Calu3 (cell line): ENCODE measurements around the gene AP2B1. TPM values are rescaled to one million over a fixed set of nuclear protein-coding genes. Genes with fewer than 3 reads are reported as not detected.

ENCODE experiments used
- BruUV-seq: library from RNA; stranded (reverse); fragments of 400-500 nt; replicated peaks from 2 replicates; lab custom pipeline; 2021; lab: Mats Ljungman, UMichigan
- CTCF ChIA-PET: fragments of 300-600 bp; sonication (Branson Sonifier 250); formaldehyde crosslinking; loops from one replicate; lab custom pipeline; 2022; ENCODE audit warnings: antibody characterized with exemption; lab: Charles Lee
- DNase-seq: peaks from one replicate; pipeline ENCODE4 v3.0.0; 2022
- H3K27ac Mint-ChIP-seq: one replicate; pipeline ENCODE4 v1.8.0; 2022; ENCODE audit warnings: mixed read lengths; ENCODE audit not compliant: unreplicated experiment
- H3K27me3 Mint-ChIP-seq: one replicate; pipeline ENCODE4 v1.8.0; 2022; ENCODE audit warnings: mixed read lengths; ENCODE audit not compliant: unreplicated experiment
- H3K36me3 Mint-ChIP-seq: one replicate; pipeline ENCODE4 v1.8.0; 2022; ENCODE audit warnings: mild to moderate bottlenecking, moderate library complexity, mixed read lengths; ENCODE audit not compliant: insufficient read depth, unreplicated experiment
- H3K4me1 Mint-ChIP-seq: one replicate; pipeline ENCODE4 v1.8.0; 2022; ENCODE audit warnings: mild to moderate bottlenecking, low read depth, mixed read lengths; ENCODE audit not compliant: unreplicated experiment
- H3K4me3 Mint-ChIP-seq: one replicate; pipeline ENCODE4 v1.8.0; 2022; ENCODE audit warnings: mild to moderate bottlenecking, low read depth, moderate library complexity, mixed read lengths; ENCODE audit not compliant: unreplicated experiment
- H3K9me3 Mint-ChIP-seq: one replicate; pipeline ENCODE4 v1.8.0; 2022; ENCODE audit warnings: low read depth, mixed read lengths; ENCODE audit not compliant: unreplicated experiment
- intact Hi-C: fragments of 100-400 bp; cut with micrococcal nuclease; formaldehyde crosslinking; loops from one replicate; pipeline ENCODE4 v1.10.0; 2022; ENCODE audit not compliant: unreplicated experiment
- total RNA-seq: library from RNA; stranded (reverse); gene quantifications from 2 replicates; pipeline ENCODE4 v1.2.3, GENCODE V29; 2022
- TF ChIP-seq, protein P1 (sequence below): fragments of 200-600 bp; IDR thresholded peaks from one replicate; pipeline ENCODE4 v1.8.0; 2022; ENCODE audit warnings: antibody characterized with exemption; ENCODE audit not compliant: unreplicated experiment

Gene AP2B1
- total RNA-seq, 1 experiment from 2014 or later = 309 TPM

GRCh38 chr17:35716173-35716572 is 129.1 kb downstream of the AP2B1 start:
- no peaks in the 10 kb centered on the region for H3K27me3 Mint-ChIP-seq
- no peak overlapping the region for H3K27ac Mint-ChIP-seq
- BruUV-seq = no TSS peak

GRCh38 chr17:35716897-35717465 is 129.9 kb downstream of the AP2B1 start:
- CTCF ChIA-PET = no interaction called here

More at GRCh38 chr17:35716173-35716572, 129.1 kb downstream of the AP2B1 start:
- Mint-ChIP-seq H3K9me3 (no peaks in the 10 kb centered on the region), H3K36me3 (peaks cover 32% of the 10 kb centered on the region), H3K4me1 (no peaks in the 10 kb centered on the region), H3K4me3 (no peak overlapping the region)
- DNase-seq = no peak
- TF ChIP-seq, protein P1, sequence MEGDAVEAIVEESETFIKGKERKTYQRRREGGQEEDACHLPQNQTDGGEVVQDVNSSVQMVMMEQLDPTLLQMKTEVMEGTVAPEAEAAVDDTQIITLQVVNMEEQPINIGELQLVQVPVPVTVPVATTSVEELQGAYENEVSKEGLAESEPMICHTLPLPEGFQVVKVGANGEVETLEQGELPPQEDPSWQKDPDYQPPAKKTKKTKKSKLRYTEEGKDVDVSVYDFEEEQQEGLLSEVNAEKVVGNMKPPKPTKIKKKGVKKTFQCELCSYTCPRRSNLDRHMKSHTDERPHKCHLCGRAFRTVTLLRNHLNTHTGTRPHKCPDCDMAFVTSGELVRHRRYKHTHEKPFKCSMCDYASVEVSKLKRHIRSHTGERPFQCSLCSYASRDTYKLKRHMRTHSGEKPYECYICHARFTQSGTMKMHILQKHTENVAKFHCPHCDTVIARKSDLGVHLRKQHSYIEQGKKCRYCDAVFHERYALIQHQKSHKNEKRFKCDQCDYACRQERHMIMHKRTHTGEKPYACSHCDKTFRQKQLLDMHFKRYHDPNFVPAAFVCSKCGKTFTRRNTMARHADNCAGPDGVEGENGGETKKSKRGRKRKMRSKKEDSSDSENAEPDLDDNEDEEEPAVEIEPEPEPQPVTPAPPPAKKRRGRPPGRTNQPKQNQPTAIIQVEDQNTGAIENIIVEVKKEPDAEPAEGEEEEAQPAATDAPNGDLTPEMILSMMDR = no peak
- CTCF ChIA-PET = no interaction called here
- intact Hi-C loops = no loop called here

GRCh38 chr17:35717475-35717874 is 130.4 kb downstream of the AP2B1 start:
- BruUV-seq = no TSS peak
- Mint-ChIP-seq H3K36me3 (peaks cover 23% of the 10 kb centered on the region), H3K27me3 (no peaks in the 10 kb centered on the region), H3K4me3 (no peak overlapping the region), H3K9me3 (no peaks in the 10 kb centered on the region), H3K4me1 (no peaks in the 10 kb centered on the region), H3K27ac (no peak overlapping the region)
- CTCF ChIA-PET = no interaction called here
- TF ChIP-seq, protein P1 = no peak
- DNase-seq = no peak
- intact Hi-C loops = no loop called here

More at GRCh38 chr17:35716897-35717465, 129.9 kb downstream of the AP2B1 start:
- Mint-ChIP-seq H3K27me3 (no peaks in the 10 kb centered on the region), H3K9me3 (no peaks in the 10 kb centered on the region), H3K4me3 (no peak overlapping the region), H3K27ac (no peak overlapping the region), H3K36me3 (peaks cover 26% of the 10 kb centered on the region), H3K4me1 (no peaks in the 10 kb centered on the region)
- no TSS peak for BruUV-seq
- intact Hi-C loops = no loop called here
- TF ChIP-seq, protein P1 = no peak
- DNase-seq = no peak

GRCh38 chr17:35723735-35724134 is 136.6 kb downstream of the AP2B1 start:
- Mint-ChIP-seq H3K4me1 (no peaks in the 10 kb centered on the region), H3K9me3 (no peaks in the 10 kb centered on the region), H3K36me3 (peaks cover 21% of the 10 kb centered on the region), H3K27ac (no peak overlapping the region), H3K27me3 (no peaks in the 10 kb centered on the region), H3K4me3 (no peak overlapping the region)
- CTCF ChIA-PET = no interaction called here
- BruUV-seq = no TSS peak
- no peak for DNase-seq
- TF ChIP-seq, protein P1 = no peak
- intact Hi-C loops = no loop called here
